Activated CD8-positive, alpha-beta memory T cell treated with anti-CD3 and anti-CD28 coated beads for 36 hours (primary cell): ENCODE results near the gene CNTN1. TPM values are rescaled to one million over a fixed set of nuclear protein-coding genes. Genes with fewer than 3 reads are reported as not detected.
"Not testable (repeated sequence)": the region's sequence is repeated elsewhere in the genome, so short reads cannot be mapped to it uniquely, and the experiment has no call there.

ENCODE experiments used
- CTCF ChIA-PET: fragments of 350-600 bp; sonication (Branson Sonifier 250); formaldehyde crosslinking; loops from one replicate; lab custom pipeline; 2021; ENCODE audit warnings: antibody characterized with exemption; lab: Charles Lee
- POLR2A ChIA-PET: fragments of 350-600 bp; sonication (Branson Sonifier 250); formaldehyde crosslinking; loops from one replicate; lab custom pipeline; 2021; ENCODE audit warnings: antibody characterized with exemption; lab: Charles Lee
- total RNA-seq, 2 experiments: library from RNA; stranded (reverse); gene quantifications; one replicate each; pipeline ENCODE4 v1.2.3, GENCODE V29; 2021

Gene CNTN1
- total RNA-seq, 2 experiments from 2014 or later, result not detected

GRCh38 chr12:40693207-40693821 is 1.1 kb downstream of the CNTN1 start:
- POLR2A ChIA-PET, result no interaction called here
- CTCF ChIA-PET, result no interaction called here

GRCh38 chr12:40697566-40698259 is 5.5 kb downstream of the CNTN1 start:
- ChIA-PET POLR2A (no interaction called here), CTCF (no interaction called here)

- ChIA-PET POLR2A (no interaction called here), CTCF (no interaction called here)
Observed at GRCh38 chr12:40701756-40702155, 9.5 kb downstream of the CNTN1 start.

- ChIA-PET CTCF (no interaction called here), POLR2A (no interaction called here)
Observed at GRCh38 chr12:40711121-40711520, 18.9 kb downstream of the CNTN1 start.

GRCh38 chr12:40714636-40715035 is 22.4 kb downstream of the CNTN1 start:
- CTCF ChIA-PET, result no interaction called here
- POLR2A ChIA-PET, result no interaction called here

GRCh38 chr12:40716037-40716436 is 23.8 kb downstream of the CNTN1 start:
- CTCF ChIA-PET, result interaction anchor here (0.6 kb wide), 1 partner anchor 1307 kb away, joined by 9 read pairs; no protein-coding TSS in a partner anchor
- POLR2A ChIA-PET, result no interaction called here

- ChIA-PET CTCF (no interaction called here), POLR2A (no interaction called here)
Observed at GRCh38 chr12:40717576-40717975, 25.3 kb downstream of the CNTN1 start.

GRCh38 chr12:40718878-40719372 is 26.7 kb downstream of the CNTN1 start:
- POLR2A ChIA-PET, result no interaction called here
- CTCF ChIA-PET, result no interaction called here

GRCh38 chr12:40723001-40723400 is 30.8 kb downstream of the CNTN1 start:
- ChIA-PET POLR2A (no interaction called here), CTCF (no interaction called here)

GRCh38 chr12:40726366-40726765 is 34.1 kb downstream of the CNTN1 start:
- POLR2A ChIA-PET, result no interaction called here
- CTCF ChIA-PET, result no interaction called here

- CTCF ChIA-PET, result no interaction called here
Observed at GRCh38 chr12:40727774-40728483, 35.7 kb downstream of the CNTN1 start.

GRCh38 chr12:40730281-40730680 is 38.0 kb downstream of the CNTN1 start:
- ChIA-PET CTCF (no interaction called here), POLR2A (no interaction called here)

More at GRCh38 chr12:40727774-40728483, 35.7 kb downstream of the CNTN1 start:
- POLR2A ChIA-PET, result no interaction called here

GRCh38 chr12:40733871-40734270 is 41.6 kb downstream of the CNTN1 start:
- ChIA-PET CTCF (no interaction called here), POLR2A (no interaction called here)

GRCh38 chr12:40734276-40734675 is 42.0 kb downstream of the CNTN1 start:
- CTCF ChIA-PET, result no interaction called here
- POLR2A ChIA-PET, result no interaction called here

GRCh38 chr12:40735551-40736230 is 43.5 kb downstream of the CNTN1 start:
- CTCF ChIA-PET, result no interaction called here

GRCh38 chr12:40737416-40737815 is 45.2 kb downstream of the CNTN1 start:
- CTCF ChIA-PET, POLR2A ChIA-PET: not testable (repeated sequence)

More at GRCh38 chr12:40735551-40736230, 43.5 kb downstream of the CNTN1 start:
- POLR2A ChIA-PET, result no interaction called here

- CTCF ChIA-PET, result no interaction called here
- POLR2A ChIA-PET, result no interaction called here
Observed at GRCh38 chr12:40738856-40739255, 46.6 kb downstream of the CNTN1 start.

GRCh38 chr12:40742041-40742440 is 49.8 kb downstream of the CNTN1 start:
- POLR2A ChIA-PET, result no interaction called here
- CTCF ChIA-PET, result no interaction called here

GRCh38 chr12:40745386-40745785 is 53.1 kb downstream of the CNTN1 start:
- ChIA-PET CTCF (no interaction called here), POLR2A (no interaction called here)

GRCh38 chr12:40749863-40750262 is 57.6 kb downstream of the CNTN1 start:
- CTCF ChIA-PET, result no interaction called here
- POLR2A ChIA-PET, result no interaction called here
